ENCODE results near the gene MED16. TPM values are rescaled to one million over a fixed set of nuclear protein-coding genes. Genes with fewer than 3 reads are reported as not detected.
A peak's percentile ranks its signal among the peaks of the same experiment; 100 is the strongest.

Gene MED16
- polyA plus RNA-seq, 3 donors from 2014 or later: 44.2 to 112 (median 48.0) TPM

DNA sequence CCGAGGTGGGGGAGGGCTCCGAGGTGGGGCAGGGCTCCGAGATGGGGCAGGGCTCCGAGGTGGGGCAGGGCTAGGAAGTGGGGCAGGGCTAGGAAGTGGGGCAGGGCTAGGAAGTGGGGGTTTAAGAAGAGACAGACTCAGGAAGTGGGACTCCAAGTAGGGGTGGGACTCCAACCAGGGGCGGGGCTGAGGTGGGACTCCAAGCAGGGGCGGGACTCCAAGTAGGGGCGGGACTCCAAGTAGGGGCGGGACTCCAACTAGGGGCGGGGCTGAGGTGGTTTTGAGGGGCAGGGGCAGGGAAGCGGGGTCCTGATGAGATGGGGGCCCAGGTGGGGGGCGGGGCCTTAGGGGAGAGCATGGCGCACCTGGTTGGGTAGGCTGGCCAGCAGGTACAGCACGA is 19.9 kb downstream of the MED16 start:
- peak in 2 of 3 donors; percentile 64 to 69 for DNase-seq
- Mint-ChIP-seq H3K27me3 (ENCODE audit: low read depth in 3 of 3) (peaks cover 3 to 11% (median 8%) of the 10 kb centered on the region in 3 donors), H3K27ac (peak overlapping the region in 3 of 6 donors; percentile 64 to 81 (median 73)), H3K36me3 (peaks cover 0 to 4% (median 0%) of the 10 kb centered on the region in 3 donors), H3K4me1 (peaks cover 0 to 13% of the 10 kb centered on the region in 2 donors), H3K9me3 (no peaks in the 10 kb centered on the region), H3K4me3 (peak overlapping the region in 3 of 5 donors; percentile 54 to 72 (median 70))

DNA sequence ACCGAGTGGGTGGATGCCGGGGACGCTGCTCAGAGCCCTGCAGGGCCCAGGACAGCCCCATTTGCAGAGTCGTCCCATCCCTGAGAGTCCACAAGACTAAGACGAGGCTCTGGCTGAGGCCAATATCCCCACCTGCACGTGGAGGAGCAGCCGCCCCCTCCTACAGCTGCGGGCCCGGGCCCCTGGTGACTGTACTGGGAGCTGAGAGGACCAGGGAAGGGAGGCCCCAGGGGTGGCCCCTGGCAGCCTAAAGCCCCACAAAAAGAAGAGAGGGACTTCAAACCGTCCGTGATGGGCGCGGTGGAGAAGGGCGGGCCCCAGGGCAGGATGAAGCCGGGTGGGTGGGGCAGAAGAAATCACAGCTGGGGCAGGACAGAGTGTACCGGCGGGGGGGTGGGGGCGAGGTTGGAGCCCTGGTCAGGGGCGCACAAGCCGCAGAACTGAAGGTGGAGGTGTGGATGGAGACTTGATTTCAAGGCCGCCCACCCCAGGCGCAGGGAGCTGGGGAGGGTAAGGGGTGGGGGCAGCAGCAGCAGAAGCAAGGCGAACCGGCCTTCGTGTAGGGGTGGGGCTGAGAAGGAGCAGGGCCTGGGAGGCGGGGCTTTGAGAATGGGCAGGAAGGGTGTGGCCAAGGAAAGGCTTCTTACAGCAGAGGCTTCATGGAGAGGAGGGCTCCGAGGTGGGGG is 20.6 kb downstream of the MED16 start:
- H3K36me3 Mint-ChIP-seq: peaks cover 2 to 7% (median 3%) of the 10 kb centered on the region in 3 donors
- peak overlapping the region in 4 of 6 donors; percentile 17 to 78 (median 63) for H3K27ac Mint-ChIP-seq
- peak overlapping the region in 4 of 5 donors; percentile 35 to 70 (median 69) for H3K4me3 Mint-ChIP-seq
- H3K9me3 Mint-ChIP-seq: no peaks in the 10 kb centered on the region
- H3K4me1 Mint-ChIP-seq: peaks cover 0 to 13% of the 10 kb centered on the region in 2 donors
- peak in 2 of 3 donors; percentile 67 to 71 for DNase-seq
- peaks cover 3 to 11% (median 8%) of the 10 kb centered on the region in 3 donors for H3K27me3 Mint-ChIP-seq (ENCODE audit: low read depth in 3 of 3)

DNA sequence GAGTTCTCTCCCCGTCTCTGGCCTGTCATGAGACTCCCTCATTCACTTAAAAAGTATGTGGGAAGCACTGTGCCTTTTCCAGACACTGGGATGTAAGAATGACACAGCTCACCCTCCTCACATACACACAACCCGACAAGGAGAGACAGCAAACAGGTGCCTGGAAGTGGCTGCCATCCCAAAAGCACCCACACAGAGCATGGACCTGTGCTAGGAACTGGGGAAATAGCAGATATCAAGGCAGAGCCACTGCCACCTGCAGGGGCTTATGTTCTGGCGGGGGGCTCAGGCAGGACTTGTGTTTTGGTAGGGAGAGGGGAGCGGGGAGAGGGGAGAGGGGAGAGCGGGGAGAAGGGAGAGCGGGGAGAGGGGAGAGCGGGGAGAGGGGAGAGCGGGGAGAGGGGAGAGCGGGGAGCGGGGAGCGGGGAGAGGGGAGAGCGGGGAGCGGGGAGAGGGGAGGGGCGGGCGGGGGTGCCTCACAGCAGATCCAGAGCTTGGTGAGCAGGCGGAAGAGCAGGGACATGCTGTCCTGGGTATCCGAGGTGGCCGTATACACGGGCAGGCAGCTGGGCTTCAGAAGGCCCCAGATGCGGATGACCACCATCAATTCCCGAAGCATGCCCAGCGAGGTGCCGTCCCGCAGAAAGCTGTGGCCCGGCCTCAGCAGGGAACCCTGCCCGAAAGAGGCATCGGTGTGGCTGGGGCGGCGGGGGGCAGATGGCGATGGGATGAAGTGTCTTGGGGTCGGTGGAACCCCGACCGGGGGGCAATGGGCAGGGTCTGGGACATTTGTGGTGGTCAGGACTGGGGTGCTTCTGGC is 21.3 kb downstream of the MED16 start:
- DNase-seq: peak in 1 of 3 donors; percentile 33
- peak overlapping the region in 3 of 6 donors; percentile 30 to 64 (median 61) for H3K27ac Mint-ChIP-seq
- H3K27me3 Mint-ChIP-seq (ENCODE audit: low read depth in 3 of 3): peaks cover 3 to 11% (median 8%) of the 10 kb centered on the region in 3 donors
- peaks cover 0 to 13% of the 10 kb centered on the region in 2 donors for H3K4me1 Mint-ChIP-seq
- H3K4me3 Mint-ChIP-seq: no peak overlapping the region
- H3K9me3 Mint-ChIP-seq: no peaks in the 10 kb centered on the region
- peaks cover 4 to 8% (median 4%) of the 10 kb centered on the region in 3 donors for H3K36me3 Mint-ChIP-seq

DNA sequence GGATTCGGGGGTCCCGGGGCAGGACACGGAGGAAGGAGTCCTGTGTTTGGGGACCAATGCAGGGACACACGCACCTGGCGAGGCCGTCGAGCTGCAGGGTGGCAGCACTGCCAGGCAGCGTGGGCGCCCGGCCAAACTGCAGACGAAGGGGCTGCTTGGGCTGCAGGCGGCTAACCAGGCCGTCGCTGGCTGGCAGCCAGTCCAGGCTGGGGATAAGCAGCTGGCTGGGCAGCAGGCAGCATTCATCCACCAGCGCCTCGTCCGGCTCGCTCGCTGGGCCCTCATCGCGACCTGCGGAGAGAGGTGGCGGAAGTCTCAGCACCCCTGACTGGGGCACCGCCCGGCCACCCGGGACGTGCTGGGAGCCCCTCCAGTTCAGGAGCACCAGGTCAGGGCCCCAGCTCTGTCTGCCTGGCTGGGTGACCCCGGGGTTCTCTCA is 22.0 kb downstream of the MED16 start:
- Mint-ChIP-seq H3K27me3 (ENCODE audit: low read depth in 3 of 3) (peaks cover 3 to 11% (median 8%) of the 10 kb centered on the region in 3 donors), H3K9me3 (no peaks in the 10 kb centered on the region), H3K36me3 (peaks cover 4 to 5% (median 4%) of the 10 kb centered on the region in 3 donors), H3K4me1 (peaks cover 0 to 13% of the 10 kb centered on the region in 2 donors), H3K4me3 (no peak overlapping the region), H3K27ac (no peak overlapping the region)
- no peak for DNase-seq

DNA sequence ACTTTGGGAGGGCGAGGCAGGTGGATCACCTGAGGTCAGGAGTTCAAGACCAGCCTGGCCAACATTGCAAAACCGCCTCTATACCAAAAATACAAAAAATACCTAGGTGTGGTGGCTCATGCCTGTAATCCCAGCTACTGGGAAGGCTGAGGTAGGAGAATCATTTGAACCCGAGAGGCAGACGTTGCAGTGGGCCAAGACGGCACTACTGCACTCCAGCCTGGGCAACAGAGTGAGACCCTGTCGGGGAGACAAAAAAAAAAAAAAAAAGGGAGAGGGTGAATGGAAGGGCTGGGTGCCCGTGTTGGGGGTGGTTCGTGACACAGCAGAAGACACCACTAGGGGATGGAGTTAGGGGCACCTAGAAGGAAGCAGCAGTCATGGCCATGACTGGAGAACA is 22.7 kb downstream of the MED16 start:
- Mint-ChIP-seq H3K27ac (peak overlapping the region in 1 of 6 donors; percentile 65), H3K36me3 (peaks cover 4% of the 10 kb centered on the region in 3 donors), H3K4me3 (no peak overlapping the region), H3K9me3 (no peaks in the 10 kb centered on the region), H3K4me1 (peaks cover 0 to 13% of the 10 kb centered on the region in 2 donors), H3K27me3 (ENCODE audit: low read depth in 3 of 3) (peaks cover 3 to 11% (median 8%) of the 10 kb centered on the region in 3 donors)
- no peak for DNase-seq

DNA sequence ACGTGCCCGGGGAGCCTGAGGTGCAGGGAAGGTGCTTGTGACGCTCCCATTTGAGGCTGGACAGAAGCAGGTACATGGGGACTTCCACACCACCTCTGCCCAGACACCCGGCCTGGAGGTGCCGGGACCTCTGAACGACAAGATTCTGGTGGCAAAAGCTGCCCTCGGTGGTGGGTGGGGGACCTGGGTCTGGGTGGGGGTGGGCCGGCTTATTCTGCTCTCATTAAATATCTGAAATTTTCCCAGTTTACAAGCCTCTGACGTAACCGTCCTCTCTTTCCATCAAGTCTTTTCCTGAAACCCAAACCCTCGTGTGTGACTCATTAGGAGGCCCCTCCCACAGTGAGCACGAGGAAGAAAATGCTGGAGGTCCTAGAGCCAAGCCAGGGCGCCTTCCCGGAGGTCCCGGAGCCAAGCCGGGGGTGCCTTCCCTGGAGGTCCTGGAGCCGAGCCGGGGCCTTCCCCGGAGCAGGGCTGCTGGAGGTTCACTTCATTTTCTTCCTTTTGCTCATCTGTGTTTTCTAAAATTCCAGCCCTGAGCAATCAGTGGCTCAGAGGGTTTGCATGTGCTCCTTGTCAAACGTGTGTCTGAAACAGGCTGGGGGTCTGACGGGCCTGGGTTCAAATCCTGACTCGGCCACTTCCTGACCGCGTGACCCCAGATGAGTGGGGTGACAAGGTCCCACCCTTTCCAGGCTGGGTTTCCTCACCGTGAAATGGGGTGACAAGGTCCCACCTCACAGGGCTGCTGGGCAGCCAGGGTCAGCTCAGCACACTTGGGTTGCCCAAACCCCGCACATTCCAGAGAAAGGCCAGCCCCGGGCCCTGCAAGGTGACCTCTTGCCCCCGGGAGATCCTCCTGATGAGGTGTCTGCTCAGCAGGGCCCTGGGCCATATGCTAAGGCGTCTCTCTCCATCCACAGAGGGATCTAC is 23.5 kb downstream of the MED16 start:
- Mint-ChIP-seq H3K27me3 (ENCODE audit: low read depth in 3 of 3) (peaks cover 3 to 11% (median 8%) of the 10 kb centered on the region in 3 donors), H3K27ac (peak overlapping the region in 2 of 6 donors; percentile 35 to 60), H3K4me3 (no peak overlapping the region), H3K9me3 (no peaks in the 10 kb centered on the region), H3K36me3 (peaks cover 4% of the 10 kb centered on the region in 3 donors), H3K4me1 (peaks cover 0 to 13% of the 10 kb centered on the region in 2 donors)
- no peak for DNase-seq

DNA sequence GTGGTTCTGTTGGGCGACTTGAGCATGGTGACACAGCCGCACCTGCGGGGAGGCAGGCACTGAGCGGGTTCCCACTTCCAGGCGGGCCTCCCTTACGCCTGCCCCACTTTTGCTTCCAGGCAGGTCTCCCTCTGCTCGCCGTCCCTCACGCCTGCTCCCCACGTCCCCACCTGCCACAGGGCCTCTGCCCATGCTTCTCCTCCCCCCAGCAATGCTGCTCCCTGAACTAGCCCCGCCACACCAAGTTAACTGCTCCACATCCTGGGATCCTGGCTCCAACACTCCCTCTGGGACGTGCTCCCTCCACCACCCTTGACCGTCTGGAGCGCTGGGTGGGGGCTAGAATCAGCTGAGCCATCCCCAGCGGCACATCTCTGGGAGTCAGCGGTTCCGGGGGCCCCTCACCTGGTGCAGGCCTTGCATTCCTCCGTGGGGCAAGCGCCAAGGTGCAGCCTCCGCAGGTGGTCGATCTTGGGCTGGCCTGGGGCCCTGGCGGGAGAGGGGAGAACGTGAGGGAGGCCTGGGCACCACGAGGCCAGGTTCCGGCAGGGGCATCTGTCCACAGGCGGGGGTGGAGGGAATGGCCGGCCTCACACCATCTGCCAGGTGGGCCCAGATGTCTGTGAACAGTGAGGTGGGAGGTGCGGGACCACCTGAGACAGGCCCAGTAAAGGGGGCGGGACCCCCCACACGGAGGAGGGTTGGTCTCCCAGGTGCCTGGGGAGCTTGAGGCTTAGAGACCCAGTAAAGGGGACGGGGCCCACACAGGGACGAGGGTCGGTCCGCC is 24.3 kb downstream of the MED16 start:
- H3K4me1 Mint-ChIP-seq: peaks cover 4 to 17% of the 10 kb centered on the region in 2 donors
- no peak overlapping the region for H3K4me3 Mint-ChIP-seq
- no peaks in the 10 kb centered on the region for H3K9me3 Mint-ChIP-seq
- H3K27ac Mint-ChIP-seq: no peak overlapping the region
- H3K36me3 Mint-ChIP-seq: peaks cover 4% of the 10 kb centered on the region in 3 donors
- DNase-seq: no peak
- H3K27me3 Mint-ChIP-seq (ENCODE audit: low read depth in 3 of 3): peaks cover 5 to 14% (median 10%) of the 10 kb centered on the region in 3 donors

DNA sequence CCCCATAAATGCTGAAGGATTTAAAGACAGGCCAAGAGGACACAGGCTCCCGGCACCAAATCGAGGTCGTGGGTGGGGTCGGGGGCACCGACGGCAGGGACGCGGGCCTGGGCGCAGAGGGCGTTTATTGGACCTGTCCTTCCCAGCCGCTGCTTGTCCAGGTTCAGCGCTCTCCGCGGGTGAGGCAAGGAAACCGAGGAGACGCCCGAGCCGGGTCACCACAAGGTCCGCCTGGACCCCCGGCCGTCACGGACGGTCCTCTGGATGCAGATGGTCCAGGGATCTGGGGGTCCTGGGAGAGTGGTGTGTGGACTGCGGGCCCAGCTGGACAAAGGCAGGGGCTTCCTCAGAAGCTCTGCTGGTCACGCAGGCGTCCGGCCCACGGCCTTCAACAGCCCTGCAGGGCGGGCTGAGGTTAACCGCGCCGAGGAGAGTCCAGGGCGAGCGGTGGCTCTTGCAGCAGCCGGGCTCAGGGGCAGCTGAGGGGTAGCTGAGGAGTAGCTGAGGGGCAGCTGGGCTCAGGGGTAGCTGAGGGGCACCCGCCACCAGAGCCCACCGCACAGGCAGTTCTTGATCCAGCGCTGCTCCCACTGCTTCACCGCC is 25.0 kb downstream of the MED16 start:
- no peak overlapping the region for H3K4me3 Mint-ChIP-seq
- peaks cover 4% of the 10 kb centered on the region in 3 donors for H3K36me3 Mint-ChIP-seq
- H3K4me1 Mint-ChIP-seq: peaks cover 8 to 18% of the 10 kb centered on the region in 2 donors
- DNase-seq: no peak
- H3K27ac Mint-ChIP-seq: peak overlapping the region in 1 of 6 donors; percentile 60
- peaks cover 6 to 21% (median 11%) of the 10 kb centered on the region in 3 donors for H3K27me3 Mint-ChIP-seq (ENCODE audit: low read depth in 3 of 3)
- no peaks in the 10 kb centered on the region for H3K9me3 Mint-ChIP-seq

DNA sequence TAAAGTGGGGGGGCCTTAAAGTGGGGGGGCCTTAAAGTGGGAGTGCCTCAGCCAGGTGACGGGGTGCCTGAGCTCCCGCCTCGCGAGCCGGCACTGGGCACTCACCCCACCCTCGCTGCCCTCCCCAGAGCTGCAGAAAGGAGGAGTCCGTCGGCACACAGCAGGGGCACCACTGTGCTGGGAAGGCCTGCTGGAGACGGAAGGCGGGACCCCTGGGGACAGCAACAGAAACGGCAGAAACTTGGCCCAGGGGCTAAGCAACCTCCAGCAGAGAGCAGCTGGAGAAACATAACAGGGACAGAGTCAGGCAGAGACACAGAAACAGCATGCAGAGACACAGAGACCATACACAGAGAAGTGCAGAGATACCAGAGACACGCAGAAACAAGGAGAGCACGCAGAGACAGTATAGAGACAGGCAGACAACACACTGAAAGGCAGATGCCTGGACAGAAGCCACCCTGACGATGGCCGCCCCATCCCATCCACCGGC is 25.6 kb downstream of the MED16 start:
- H3K27me3 Mint-ChIP-seq (ENCODE audit: low read depth in 3 of 3): peaks cover 9 to 21% (median 13%) of the 10 kb centered on the region in 3 donors
- H3K4me1 Mint-ChIP-seq: peaks cover 14 to 19% of the 10 kb centered on the region in 2 donors
- no peak for DNase-seq
- H3K4me3 Mint-ChIP-seq: no peak overlapping the region
- H3K36me3 Mint-ChIP-seq: peaks cover 4% of the 10 kb centered on the region in 3 donors
- H3K27ac Mint-ChIP-seq: peak overlapping the region in 2 of 6 donors; percentile 40 to 60
- H3K9me3 Mint-ChIP-seq: no peaks in the 10 kb centered on the region

DNA sequence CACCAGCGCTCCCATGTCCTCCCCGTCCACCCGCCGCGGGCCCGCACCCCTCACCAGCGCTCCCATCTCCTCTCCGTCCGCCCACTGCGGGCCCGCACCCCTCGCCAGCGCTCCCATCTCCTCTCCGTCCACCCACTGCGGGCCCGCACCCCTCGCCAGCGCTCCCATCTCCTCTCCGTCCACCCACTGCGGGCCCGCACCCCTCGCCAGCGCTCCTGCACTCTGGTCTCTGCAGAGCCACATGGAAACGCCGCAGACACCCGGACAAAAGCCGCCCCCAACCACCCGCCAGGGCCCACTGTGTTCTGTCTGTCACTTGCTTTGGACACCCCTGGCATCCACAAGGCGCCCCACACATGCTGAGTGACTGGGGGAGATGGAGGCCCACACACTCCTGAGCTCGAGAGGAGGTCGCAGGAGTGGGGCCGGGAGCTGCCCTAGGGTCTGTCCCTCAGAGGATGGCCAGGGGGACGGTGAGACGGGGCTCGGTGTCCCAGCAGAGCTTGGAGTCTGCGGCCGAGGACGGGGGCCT is 26.2 kb downstream of the MED16 start:
- H3K27ac Mint-ChIP-seq: no peak overlapping the region
- H3K27me3 Mint-ChIP-seq (ENCODE audit: low read depth in 3 of 3): peaks cover 9 to 21% (median 10%) of the 10 kb centered on the region in 3 donors
- DNase-seq: no peak
- peaks cover 15 to 19% of the 10 kb centered on the region in 2 donors for H3K4me1 Mint-ChIP-seq
- no peak overlapping the region for H3K4me3 Mint-ChIP-seq
- peaks cover 4% of the 10 kb centered on the region in 3 donors for H3K36me3 Mint-ChIP-seq
- no peaks in the 10 kb centered on the region for H3K9me3 Mint-ChIP-seq

DNA sequence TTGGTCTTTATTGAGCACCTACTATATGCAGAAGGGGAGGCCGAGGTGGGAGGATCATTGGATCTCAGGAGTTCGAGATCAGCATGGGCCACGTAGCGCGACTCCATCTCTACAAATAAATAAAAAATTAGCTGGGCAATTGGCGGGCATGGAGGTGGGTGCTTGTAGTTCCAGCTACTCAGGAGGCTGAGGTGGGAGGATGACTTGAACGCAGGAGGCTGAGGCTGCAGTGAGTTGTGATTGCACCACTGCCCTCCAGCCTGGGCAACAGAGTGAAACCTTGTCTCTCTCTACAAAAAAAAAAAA is 29.7 kb downstream of the MED16 start:
- no peak for DNase-seq
- Mint-ChIP-seq H3K27ac (peak overlapping the region in 4 of 6 donors; percentile 23 to 48 (median 30)), H3K27me3 (ENCODE audit: low read depth in 3 of 3) (peaks cover 5 to 19% (median 7%) of the 10 kb centered on the region in 3 donors), H3K4me3 (peak overlapping the region; percentile 80 to 89 (median 82)), H3K36me3 (peaks cover 4% of the 10 kb centered on the region in 3 donors), H3K4me1 (peaks cover 19% of the 10 kb centered on the region in 2 donors), H3K9me3 (no peaks in the 10 kb centered on the region)

All from immature natural killer cell (primary cell).